ENCODE measurements around the gene DCTN3.

GRCh38 chr9:34628656-34629490 lies 8.6 kb upstream of the DCTN3 start, which contains the start of gene ARID3C:
- TF ChIP-seq CTCF (IDR thresholded peaks at IDR 0.05 in 2 of 3, conservative IDR thresholded peaks at IDR 0.05 in 1 of 3; ENCODE audit: control insufficient read depth in 2 of 3, extremely low read depth in 1 of 3, insufficient read depth in 1 of 3, low read depth in 3 of 3, low read length in 3 of 3) (no peak), EZH2 (IDR thresholded peaks at IDR 0.05; ENCODE audit: borderline replicate concordance, control insufficient read depth, low read depth, low read length) (peak; percentile 29; the same call in 1 of the 2 replicates), POLR2AphosphoS2 (IDR thresholded peaks at IDR 0.05; ENCODE audit: low read depth, low read length) (no peak), FOXK2 (IDR thresholded peaks at IDR 0.05) (no peak), CEBPZ (IDR thresholded peaks at IDR 0.05; ENCODE audit: low read depth, low read length) (no peak), POLR2A (IDR thresholded peaks at IDR 0.05; ENCODE audit: low read depth, low read length) (no peak), TAF1 (IDR thresholded peaks at IDR 0.05; ENCODE audit: borderline replicate concordance, low read depth, low read length) (no peak), MEF2A (IDR thresholded peaks at IDR 0.05; ENCODE audit: insufficient read depth, low read depth, low read length) (no peak), JUND (IDR thresholded peaks at IDR 0.05; ENCODE audit: low read depth, low read length) (no peak)
- TF ChIP-seq, protein P1, sequence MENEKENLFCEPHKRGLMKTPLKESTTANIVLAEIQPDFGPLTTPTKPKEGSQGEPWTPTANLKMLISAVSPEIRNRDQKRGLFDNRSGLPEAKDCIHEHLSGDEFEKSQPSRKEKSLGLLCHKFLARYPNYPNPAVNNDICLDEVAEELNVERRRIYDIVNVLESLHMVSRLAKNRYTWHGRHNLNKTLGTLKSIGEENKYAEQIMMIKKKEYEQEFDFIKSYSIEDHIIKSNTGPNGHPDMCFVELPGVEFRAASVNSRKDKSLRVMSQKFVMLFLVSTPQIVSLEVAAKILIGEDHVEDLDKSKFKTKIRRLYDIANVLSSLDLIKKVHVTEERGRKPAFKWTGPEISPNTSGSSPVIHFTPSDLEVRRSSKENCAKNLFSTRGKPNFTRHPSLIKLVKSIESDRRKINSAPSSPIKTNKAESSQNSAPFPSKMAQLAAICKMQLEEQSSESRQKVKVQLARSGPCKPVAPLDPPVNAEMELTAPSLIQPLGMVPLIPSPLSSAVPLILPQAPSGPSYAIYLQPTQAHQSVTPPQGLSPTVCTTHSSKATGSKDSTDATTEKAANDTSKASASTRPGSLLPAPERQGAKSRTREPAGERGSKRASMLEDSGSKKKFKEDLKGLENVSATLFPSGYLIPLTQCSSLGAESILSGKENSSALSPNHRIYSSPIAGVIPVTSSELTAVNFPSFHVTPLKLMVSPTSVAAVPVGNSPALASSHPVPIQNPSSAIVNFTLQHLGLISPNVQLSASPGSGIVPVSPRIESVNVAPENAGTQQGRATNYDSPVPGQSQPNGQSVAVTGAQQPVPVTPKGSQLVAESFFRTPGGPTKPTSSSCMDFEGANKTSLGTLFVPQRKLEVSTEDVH (IDR thresholded peaks at IDR 0.05; ENCODE audit: low read depth, partially characterized antibody) = no peak

Measured in GM12878 (cell line).